Measurements from ENCODE around the gene CST8.

CST8 gene

GRCh38 chr20:23475395-23475794, 15.5 kb upstream of the CST8 start:
- in situ Hi-C loops (cut with MboI; ENCODE audit: low sequenced_read_pairs) = no loop called here

DNA sequence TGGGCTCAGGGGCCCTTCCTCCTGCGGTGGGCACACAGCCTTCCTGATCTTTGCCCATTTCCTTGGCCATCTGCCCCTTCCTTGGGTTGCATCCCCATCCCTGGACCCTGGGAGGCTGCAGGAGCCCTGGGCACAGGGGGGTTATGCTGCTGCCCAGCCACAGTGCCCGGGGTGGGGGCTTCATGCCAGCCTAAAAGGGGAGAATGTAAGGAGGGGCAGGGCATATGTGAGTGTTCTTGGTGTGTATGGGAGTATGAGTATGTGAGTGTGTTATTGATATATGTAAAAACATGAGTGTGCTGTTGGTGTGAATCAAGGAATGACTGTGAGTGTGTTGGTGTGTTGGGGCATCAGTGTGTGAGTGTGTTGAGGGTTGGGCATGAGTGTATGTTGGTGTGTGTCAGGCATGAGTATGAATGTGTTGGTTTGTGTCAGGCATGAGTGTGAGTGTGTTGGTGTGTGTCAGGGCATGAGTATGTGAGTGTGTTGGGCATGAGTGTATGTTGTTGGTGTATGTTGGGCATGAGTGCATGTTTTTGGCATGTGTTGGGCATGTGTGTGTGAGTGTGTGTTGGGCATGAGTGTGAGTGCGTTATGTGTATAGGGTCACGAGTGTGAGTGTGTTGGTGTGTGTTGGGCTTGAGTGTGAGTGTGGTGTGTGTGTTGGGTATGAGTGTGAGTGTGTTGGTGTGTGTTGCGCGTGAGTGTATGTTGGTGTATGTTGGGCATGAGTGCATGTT, 14.7 kb upstream of the CST8 start:
- in situ Hi-C loops (cut with MboI; ENCODE audit: low sequenced_read_pairs) = no loop called here

DNA sequence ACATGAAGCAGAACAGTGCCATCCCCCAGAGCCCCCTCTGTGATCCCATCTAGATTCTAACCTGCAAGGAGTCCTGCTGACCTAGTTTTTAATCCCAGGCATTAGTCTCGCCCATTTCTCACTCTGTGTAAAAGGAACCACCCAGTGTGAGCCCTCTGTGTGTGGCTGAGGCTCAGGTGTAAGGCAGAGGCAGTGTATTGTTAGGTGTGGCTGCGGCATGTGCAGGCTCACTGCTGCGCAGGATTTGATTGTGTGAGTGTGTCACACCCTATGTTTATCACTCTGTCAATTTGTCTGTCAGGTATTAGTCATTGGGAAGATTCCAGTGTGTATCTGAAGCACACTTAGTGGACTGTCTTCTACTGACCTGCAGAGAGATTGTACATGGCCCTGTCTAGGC, 13.7 kb upstream of the CST8 start:
- in situ Hi-C loops (cut with MboI; ENCODE audit: low sequenced_read_pairs) = no loop called here

DNA sequence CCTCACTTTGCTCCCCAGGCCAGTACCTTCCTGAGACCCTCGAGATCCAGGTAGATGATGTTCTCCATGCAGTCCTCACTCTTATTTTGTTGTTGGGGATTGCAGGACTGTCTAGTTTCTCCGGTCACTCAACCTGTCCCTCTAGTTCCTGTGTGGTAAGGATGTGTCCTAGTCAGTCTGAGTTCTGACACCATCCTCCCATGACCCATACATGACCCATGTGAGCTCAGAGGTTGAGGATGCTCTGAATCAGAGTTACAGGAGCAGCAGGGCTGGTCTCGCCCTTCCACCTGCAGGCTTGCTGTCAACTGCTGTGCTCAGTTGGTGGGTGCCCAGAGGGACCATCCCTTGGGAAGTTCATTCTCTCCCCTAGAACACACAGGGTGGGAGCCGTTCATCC, 11.9 kb upstream of the CST8 start:
- in situ Hi-C loops (cut with MboI; ENCODE audit: low sequenced_read_pairs) = no loop called here

DNA sequence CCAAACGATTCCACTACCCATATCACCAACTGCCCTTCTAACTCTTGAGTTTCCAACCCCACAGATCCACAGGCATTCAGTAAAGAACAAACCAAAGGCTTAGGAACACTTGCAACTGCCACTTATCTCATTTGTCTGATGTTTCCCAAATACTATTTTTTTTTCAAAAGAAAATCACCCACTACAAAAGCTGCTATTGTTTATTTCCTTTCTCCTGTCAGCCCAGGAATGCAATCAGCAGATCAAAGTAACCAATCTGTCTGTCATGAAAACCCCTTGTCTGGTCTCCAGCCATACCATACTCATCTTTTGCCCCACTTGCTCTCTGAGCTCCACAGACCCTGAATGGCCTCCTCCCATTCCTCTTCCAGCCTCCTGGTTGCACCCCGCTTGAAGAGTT, 8.8 kb upstream of the CST8 start:
- in situ Hi-C loops (cut with MboI; ENCODE audit: low sequenced_read_pairs) = no loop called here

- in situ Hi-C loops (cut with MboI; ENCODE audit: low sequenced_read_pairs) = no loop called here
These were observed 6.8 kb upstream of the CST8 start for GRCh38 chr20:23484081-23484480.

GRCh38 chr20:23488470-23488869, 2.4 kb upstream of the CST8 start:
- in situ Hi-C loops (cut with MboI; ENCODE audit: low sequenced_read_pairs) = no loop called here

- in situ Hi-C loops (cut with MboI; ENCODE audit: low sequenced_read_pairs) = no loop called here
These were observed 1.9 kb upstream of the CST8 start for GRCh38 chr20:23488996-23489395.

DNA sequence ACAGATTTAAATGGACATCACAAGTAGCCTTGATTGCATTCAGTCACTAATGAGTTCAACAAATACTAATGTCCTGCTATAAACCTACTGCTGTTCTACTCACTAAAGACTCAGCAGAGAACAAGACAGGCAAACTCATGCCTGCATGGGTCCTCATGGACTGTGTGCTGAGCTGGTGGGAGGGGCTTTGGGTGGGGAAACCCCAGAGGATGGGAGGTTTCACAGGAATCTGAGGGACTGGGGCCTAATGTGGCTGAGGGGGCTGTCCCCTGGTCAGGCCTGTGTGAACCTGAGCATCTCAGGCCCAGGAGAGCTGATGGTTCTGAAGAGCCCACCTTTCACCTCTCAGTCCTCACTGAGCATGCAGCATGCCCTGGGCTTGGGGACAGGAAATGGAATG, 1.4 kb downstream of the CST8 start:
- in situ Hi-C loops (cut with MboI; ENCODE audit: low sequenced_read_pairs) = no loop called here

GRCh38 chr20:23493172-23493772, 2.4 kb downstream of the CST8 start:
- in situ Hi-C loops (cut with MboI; ENCODE audit: low sequenced_read_pairs) = no loop called here

DNA sequence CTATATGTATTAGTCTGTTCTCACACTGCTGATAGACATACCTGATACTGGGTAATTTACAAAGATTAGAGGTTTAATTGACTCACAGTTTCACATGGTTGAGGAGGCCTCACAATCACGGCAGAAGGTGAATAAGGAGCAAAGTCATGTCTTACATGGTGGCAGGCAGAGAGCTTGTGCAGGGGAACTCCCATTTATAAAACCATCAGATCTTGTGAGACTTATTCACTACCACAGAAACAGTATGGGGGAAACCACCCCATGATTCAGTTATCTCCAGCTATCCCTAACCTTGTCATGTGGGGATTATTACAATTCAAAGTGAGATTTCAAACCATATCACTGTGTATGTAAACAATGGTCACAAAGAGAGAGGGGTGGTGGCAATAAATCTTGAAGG, 6.6 kb downstream of the CST8 start:
- in situ Hi-C loops (cut with MboI; ENCODE audit: low sequenced_read_pairs) = no loop called here

GRCh38 chr20:23501926-23502325, 11.0 kb downstream of the CST8 start:
- in situ Hi-C loops (cut with MboI; ENCODE audit: low sequenced_read_pairs) = no loop called here

DNA sequence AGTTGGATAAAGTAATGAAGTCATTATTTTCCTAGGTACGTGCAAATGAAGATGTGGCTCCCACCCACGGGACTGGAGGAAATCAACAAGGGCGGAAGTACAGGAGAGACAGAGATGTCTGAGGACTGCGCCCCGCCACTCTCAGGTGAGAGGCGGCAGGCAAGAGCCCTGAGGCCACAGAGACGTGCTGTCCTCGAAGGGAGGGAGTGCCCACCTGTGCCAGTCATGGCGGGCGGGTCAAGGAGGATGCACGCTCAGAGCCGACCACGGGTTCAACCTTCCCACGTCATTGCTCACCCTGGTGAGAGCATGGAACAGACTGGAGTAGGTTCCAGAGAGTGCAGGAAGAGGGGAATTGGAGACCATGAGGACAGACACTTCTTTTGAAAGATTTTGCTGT, 12.7 kb downstream of the CST8 start:
- in situ Hi-C loops (cut with MboI; ENCODE audit: low sequenced_read_pairs) = no loop called here

- in situ Hi-C loops (cut with MboI; ENCODE audit: low sequenced_read_pairs) = no loop called here
These were observed 16.4 kb downstream of the CST8 start for GRCh38 chr20:23507346-23507745.

DNA sequence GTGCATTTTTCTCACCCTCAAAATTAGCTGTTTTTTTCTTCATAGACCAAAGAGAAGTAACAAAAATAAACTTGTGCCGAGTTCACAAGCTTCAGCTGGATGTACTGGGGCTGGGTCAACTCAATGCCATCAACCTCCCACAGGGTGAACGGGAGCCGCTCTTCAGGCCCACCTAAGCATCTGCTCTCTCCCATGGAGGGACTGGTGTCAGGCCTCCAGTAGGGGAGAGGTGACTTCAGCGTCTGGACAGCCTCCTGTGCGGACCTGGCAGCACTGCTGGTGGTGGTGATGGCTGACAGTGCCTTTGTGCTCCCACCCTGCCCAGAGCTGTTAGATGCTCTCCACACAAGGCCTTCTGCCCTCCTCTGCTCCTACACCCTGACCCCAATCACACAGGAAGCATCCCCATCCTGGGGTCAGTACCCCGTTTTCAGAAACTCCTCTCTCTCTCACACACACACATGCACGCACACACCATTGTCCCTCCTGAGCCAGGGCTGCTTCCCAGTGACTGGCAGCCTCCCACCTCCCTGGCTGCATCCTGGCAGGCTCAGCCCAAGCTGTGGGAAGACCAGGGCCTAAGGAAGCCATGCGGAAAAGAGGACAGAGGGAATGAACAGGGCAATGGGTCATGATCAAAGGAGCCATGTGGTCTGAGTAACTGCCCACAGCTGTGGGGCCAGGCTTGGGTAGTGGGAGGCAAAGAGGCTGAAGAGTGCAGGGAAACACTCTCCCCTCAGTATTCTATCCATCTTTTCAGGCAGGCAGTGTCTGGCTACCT, 17.7 kb downstream of the CST8 start:
- in situ Hi-C loops (cut with MboI; ENCODE audit: low sequenced_read_pairs) = no loop called here

DNA sequence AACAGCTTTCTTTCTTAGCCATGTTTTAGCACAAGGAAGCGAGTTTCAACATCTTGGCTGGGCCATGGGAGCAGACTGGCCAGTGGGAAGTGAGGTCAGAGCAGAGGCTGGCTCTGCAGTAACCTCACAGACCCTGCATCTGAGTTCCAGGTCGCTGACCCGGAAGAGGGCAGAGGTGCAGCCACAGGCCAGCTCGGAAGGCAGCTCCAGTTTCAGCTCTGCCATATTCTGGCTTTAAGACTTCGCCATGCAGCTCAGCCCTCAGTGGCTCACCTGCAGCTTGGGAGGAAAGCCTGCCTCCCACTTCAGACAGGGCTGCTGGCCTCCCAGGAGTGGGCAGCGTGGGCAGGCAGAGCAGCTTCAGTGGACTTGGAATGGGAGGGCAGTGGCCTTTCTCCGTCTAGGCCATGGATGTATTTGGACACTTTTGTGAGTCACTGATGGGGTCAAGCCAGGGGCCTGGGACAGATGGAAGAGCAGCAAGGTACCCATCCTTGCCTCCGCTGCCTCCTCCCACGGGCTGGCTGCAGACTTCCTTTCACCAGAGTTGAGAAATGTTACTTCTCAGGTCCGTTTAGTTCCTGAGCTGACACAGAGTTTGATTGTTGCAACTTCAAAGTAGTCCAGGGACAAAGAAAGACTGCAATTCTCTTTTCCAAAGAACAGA, 18.5 kb downstream of the CST8 start:
- in situ Hi-C loops (cut with MboI; ENCODE audit: low sequenced_read_pairs) = no loop called here

- in situ Hi-C loops (cut with MboI; ENCODE audit: low sequenced_read_pairs) = no loop called here
These were observed 19.2 kb downstream of the CST8 start for GRCh38 chr20:23510000-23510590.

DNA sequence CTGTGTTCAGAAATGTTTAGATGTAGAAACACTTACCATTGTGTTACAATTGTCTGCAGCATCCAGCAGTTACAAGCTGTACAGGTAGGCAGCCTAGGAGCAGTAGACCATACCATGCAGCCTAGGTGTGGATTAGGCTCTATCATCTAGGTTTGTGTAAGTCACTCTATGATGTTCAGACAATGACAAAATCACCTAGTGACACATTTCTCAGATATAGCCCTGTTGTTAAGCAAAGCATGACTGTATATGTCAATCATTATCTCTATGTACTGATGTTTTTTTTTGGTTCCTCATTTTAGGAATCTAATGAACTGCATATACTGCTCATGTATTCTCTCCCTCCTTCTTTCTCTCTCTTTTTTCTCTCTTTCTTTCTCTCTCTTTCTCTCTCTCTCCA, 22.2 kb downstream of the CST8 start:
- in situ Hi-C loops (cut with MboI; ENCODE audit: low sequenced_read_pairs) = no loop called here

DNA sequence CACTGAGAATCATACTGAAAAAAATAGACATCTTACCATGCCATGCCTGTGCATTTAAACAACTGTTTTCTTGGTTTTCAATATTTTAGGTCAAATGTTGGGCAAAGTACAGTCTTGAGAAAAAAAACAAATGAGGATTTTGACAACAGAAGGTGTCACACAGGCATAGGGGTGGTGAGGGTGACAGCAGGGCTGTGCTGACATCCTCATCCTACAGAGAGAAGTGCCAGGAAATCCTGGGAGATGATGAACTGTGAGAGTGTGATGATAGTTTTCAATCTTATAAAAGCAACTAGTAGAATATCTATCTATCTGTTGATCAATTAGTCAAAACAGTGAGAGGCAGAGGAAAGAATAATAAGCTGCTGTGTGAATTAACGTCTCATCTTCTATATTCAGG, 23.9 kb downstream of the CST8 start:
- in situ Hi-C loops (cut with MboI; ENCODE audit: low sequenced_read_pairs) = no loop called here

- in situ Hi-C loops (cut with MboI; ENCODE audit: low sequenced_read_pairs) = no loop called here
These were observed 24.5 kb downstream of the CST8 start for GRCh38 chr20:23515250-23515939.

DNA sequence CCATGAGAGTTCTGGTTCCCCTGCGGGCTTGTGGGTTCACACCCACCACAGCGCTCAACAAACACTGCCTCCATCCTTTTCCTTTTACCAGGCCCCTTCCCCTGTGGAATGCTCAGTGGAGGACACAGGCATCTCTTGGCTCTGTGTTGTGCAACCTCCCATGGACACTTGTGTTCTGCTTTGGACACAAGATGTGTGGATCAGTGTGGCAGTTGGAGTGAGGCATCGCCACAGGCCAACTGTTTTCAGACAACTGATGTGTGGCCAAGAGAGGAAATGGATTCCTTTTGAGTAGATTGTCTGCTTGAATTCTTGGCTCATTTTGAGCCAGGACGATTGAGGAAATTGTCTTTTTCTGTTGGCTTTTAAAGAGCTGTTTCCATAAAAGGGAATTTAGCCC, 26.8 kb downstream of the CST8 start:
- in situ Hi-C loops (cut with MboI; ENCODE audit: low sequenced_read_pairs) = no loop called here
